Stimulated activated CD4-positive, alpha-beta T cell treated with anti-CD3 and anti-CD28 coated beads, Interleukin-15, amount 100 ng/mL, for 1 hour (primary cell): Measurements from ENCODE around the gene SLC22A3.
"Not testable (repeated sequence)": the region's sequence is repeated elsewhere in the genome, so short reads cannot be mapped to it uniquely, and the experiment has no call there.

Experiments used
- DNase-seq, 2 donors: peaks; one replicate each; pipeline ENCODE4 v3.0.0-alpha.2; 2020; ENCODE audit warnings: low read depth in 1 of 2, low spot score in 1 of 2

Gene SLC22A3, protein sequence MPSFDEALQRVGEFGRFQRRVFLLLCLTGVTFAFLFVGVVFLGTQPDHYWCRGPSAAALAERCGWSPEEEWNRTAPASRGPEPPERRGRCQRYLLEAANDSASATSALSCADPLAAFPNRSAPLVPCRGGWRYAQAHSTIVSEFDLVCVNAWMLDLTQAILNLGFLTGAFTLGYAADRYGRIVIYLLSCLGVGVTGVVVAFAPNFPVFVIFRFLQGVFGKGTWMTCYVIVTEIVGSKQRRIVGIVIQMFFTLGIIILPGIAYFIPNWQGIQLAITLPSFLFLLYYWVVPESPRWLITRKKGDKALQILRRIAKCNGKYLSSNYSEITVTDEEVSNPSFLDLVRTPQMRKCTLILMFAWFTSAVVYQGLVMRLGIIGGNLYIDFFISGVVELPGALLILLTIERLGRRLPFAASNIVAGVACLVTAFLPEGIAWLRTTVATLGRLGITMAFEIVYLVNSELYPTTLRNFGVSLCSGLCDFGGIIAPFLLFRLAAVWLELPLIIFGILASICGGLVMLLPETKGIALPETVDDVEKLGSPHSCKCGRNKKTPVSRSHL

DNA sequence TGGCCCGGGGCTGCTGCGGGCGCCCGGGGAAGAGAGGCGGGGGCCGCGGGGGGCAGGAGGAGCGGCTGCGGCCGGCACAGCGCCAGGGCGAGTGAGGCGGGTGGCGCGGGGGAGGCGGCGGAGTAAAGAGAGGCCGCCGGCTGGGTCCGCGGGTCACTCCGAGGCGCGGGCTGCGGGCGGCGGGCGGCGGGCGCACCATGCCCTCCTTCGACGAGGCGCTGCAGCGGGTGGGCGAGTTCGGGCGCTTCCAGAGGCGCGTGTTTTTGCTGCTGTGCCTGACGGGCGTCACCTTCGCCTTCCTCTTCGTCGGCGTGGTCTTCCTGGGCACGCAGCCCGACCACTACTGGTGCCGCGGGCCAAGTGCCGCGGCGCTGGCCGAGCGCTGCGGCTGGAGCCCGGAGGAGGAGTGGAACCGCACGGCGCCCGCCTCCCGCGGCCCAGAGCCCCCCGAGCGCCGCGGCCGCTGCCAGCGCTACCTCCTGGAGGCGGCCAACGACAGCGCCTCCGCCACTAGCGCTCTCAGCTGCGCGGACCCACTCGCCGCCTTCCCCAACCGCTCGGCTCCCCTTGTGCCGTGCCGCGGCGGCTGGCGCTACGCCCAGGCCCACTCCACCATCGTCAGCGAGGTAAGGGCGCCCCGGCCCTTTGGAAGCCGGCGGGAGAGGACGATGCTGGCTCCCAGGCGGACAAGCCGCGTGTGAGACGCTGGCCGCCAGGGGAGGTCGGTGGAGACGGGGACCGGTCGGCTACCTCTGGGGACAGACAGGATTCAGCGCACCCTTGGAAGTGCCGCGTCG is at the start of gene SLC22A3:
TSS of gene SLC22A3 (plus strand) at position 156 of the 797 bp plus-strand sequence. CDS start at position 198, 42 bp downstream.
- no peak for DNase-seq

DNA sequence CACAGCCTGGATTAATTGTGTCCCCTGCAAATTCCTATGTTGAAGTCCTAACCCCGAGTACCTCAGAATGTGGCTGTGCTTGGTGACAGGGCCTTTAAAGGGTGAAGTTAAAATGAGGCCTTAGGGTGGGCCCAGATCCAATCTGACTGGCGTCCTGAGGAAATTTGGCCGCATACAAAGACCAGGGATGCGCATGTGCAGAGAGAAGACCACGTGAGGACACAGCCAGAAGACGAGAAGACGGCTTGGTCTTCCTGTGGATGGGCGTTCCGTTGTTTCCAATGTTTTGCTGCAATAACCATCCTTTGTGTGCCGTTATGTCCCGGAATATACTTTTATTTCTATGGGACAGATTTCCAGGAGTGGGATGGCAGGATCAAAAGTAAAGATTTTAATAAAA is 48.6 kb upstream of the SLC22A3 start:
- DNase-seq: no peak

DNA sequence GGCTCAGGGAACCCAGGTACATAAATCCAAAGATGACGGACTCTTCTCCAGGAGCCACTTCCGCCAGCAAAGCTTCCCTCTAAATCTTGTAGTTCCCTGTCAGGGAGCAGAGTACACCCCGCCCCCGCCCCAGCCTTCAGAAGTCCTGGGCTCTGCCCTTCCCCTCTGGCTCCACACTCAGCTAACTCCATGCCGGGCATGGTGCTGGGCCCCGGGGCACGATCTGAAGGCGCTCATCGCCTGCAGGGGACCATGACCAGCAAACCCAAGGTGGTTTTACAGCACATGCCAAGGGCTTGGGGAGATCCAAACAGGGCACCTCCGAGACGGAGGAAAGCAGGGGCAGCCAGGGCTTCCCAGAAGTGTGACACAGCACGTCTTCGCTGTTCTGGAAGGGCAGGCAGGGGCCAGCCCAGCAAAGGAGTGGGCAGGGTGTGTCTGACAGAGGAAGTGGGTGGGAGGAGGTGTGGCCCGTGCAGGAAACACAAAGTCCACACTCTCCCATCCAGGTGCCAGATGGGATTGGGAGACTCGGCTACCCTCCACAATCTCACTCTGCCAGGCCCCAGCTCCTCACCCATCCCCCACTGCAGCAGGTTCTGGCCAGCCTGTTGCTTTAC is 48.0 kb upstream of the SLC22A3 start:
- DNase-seq: no peak

DNA sequence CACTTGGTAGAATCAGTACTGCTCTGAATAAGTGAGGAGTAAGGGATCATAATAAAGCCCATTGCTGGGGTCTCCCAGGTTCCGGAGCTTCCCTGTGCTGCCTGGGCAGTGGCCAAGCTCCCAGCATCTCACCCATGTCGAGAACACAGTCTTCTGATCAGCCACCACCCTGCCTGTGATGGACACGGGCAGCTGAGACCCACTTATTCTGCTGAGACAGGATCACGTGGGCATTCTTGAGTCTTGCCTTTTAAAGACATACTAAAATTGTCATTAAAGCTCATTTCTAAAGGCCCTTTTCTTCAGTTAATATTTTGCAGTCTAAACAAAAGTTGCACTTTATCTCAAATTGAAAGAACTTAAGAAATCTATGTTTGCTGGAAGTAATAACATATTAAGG is 46.8 kb upstream of the SLC22A3 start:
- no peak for DNase-seq

DNA sequence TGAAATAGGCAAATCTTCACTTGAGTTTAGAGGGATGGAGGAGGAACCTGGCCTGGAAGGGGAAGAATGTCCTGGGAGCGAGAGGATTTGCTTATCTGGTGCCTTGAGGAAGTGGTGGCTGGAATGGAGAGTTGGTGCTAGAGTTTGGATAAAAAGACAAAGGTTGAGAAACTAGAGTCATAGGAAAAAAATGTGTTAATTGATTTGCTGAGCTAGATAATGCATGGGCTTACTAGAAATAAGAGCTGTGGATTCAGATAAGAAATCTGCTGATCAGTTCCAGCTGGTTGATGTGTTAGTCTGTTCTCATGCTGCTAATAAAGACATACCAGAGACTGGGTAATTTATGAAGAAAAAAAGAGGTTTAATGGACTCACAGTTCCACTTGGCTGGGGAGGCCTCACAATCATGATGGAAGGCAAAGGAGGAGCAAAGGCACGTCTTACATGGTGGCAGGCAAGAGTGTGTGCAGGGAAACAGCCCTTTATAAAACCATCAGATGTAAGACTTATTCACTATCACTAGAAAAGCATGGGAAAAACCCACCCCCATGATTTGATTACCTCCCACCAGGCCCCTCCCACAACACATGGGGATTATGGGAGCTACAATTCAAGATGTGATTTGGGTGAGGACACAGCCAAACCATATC is 45.6 kb upstream of the SLC22A3 start:
- DNase-seq: not testable (repeated sequence)

DNA sequence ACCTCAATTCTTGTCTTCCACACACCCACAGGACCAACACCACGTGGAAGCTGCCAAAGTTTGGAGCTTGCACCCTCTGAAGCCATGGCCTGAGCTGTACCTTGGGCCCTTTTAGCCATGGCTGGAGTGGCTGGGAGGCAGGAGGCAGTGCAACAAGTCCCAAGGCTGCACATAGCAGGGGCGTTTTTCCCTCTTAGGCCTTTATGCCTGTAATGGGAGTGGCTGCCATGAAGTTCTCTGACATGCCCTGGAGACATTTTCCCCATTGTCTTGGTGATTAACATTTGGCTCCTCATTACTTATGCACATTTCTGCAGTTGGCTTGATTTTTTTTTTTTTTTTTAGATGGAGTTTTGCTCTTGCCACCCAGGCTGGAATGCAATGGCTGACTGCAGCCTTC is 44.4 kb upstream of the SLC22A3 start:
- no peak for DNase-seq

DNA sequence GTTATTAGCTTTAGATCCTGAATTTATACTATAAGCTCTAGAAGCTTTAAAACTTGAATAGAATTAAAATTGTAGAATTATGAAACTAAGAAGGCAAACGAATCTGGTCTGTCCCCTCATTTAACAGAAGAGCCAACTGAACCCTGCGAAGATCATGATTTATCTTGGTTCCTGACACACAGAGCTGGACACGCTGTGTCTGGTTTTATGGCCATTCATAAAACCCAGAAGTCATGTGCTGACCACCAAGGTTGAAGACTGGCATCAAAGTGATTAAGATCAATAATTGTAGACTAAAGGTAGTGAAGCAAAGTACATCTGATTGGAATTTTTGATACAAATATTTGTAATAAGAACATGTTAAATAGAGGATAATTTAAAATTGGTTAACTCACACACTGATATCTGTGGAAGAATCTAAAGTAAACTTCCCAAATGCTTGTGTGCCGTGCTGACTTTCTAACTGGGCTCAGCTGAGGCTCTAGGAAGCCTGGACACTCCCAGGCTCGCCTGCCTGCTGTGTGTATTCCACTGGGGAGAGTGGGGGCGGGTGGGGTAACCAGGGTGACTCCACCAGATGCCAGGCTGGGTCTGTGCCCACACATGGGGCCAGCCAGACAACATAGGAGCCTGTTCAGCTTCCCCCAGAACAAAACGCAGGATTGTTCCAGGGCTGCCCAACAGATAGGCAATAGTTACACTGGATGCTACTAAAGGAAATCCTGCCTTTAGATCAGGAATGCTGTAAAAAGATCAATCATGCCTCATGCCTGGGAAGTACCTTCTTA is 42.1 kb upstream of the SLC22A3 start:
- DNase-seq: no peak

DNA sequence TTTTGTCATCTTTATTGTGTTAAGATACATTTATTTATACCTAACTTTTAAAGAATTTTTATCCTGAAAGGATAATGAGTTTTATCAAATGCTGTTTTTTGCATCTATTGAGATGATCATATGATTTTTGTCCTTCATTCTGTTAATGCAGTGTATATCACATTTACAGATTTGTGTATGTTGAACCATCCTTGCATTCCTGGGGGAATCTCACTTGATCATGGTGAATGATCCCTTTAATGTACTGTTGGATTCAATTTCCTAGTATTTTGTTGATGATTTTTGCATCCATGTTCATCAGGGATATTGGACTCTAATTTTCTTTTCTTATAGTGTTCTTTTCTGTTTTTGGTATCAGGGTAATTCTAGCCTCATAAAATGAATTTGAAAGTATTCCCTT is 38.5 kb upstream of the SLC22A3 start:
- no peak for DNase-seq

DNA sequence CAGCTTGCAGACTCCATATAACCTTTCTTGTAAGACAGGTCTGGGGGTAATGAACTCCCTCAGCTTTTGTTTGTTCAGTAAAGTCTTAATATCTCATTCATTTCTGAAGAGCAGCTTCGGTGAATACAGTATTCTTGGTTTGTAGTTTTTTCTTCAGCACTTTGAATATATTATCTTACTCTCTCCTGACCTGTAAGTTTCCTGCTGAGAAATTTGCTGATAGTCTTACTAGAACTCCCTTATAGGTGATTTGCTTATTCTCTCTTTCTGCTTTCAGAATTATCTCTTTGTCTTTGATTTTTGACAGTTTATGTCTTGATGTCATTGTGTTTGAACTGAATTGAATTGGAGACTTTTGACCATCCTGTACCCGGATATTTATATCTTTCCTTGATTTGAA is 35.3 kb upstream of the SLC22A3 start:
- no peak for DNase-seq

DNA sequence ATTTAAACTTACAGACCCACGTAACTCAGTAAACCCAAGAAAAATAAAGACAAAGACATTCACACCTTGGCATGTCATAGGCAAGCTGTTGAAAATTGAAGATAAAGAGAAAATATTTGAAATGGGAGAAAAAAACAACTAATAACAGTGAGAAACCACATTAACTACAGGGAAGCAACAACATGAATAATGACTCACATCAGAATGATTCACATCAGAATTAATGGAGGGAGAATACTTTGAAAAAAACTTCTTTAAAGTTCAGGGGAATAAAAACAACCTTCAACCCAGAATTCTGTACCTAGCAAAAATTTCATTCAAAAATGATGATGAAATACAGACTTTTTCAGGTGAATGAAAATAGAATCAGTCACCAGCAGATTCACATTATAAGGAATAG is 32.9 kb upstream of the SLC22A3 start:
- no peak for DNase-seq

DNA sequence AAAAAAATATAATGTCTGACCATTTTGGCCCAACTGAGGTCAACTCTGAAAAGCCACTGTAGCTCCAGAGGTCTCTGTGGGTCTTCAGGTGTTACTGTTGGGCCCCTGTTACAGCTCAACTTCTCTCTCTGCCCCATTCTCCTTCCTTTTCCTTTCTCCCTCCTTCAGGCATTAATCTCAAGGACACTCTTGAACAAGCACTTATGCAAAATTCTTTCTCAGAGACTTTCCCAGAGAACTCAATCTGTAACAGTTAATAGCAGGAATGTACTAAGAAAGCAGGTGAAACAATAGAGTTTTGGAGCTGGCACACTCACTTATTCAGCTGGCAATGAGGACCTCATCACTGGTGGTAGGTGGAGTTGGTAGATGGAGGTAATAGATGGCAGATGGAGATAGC is 31.9 kb upstream of the SLC22A3 start:
- DNase-seq: no peak

DNA sequence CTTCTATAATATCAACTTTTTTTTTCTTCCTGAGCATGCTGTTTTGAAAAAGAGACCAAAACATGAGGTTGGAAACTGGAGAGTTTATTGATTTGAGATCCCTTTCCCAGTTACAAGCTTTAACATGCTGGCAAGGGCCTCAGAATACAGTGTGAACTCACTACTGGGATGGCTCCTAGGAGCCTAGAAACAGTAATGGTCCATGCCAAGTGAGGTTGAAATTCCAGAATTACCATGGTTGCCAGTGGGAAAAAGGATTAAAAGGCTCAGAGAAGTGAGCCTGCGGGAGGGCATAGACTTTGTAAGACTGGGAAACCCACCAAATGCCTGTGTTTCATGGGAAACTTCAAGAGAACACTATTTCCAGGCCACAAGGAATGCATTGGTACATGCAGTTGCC is 28.9 kb upstream of the SLC22A3 start:
- DNase-seq: no peak

DNA sequence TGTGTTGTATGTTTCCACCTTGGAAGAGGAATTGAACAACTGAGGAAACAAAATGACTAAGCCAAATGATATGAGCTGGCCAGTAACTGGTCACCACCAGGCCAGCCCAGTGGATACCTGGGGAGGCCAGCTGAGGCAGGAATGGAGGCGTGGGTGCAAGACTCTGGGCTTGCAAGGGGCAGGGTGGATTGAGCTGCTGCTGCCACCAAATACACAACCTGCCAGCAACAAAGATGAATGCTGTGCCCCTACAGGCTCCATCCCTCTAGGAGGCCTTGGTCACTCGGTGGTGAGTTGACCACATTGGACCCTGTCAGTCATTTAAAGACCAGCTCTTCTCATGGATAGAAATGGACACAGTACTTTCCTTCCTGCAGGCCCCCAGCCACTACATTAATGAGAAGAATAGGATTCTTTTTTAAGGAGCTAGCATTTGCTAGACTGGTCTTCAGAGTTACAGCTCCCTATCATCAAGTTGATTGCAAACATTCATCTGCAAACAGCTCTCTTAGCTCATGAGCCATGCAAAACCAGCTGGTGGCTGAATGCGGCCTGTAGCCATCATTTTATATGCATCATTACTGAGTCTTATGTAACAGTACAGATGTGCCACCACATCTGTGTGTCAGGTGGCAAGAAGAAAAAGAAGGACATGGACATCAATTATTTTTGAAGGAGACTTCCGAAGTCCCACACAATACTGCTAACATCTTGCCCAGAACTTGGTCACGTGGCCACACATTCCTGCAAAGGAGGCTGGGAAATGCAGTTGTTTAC is 26.3 kb upstream of the SLC22A3 start:
- no peak for DNase-seq

DNA sequence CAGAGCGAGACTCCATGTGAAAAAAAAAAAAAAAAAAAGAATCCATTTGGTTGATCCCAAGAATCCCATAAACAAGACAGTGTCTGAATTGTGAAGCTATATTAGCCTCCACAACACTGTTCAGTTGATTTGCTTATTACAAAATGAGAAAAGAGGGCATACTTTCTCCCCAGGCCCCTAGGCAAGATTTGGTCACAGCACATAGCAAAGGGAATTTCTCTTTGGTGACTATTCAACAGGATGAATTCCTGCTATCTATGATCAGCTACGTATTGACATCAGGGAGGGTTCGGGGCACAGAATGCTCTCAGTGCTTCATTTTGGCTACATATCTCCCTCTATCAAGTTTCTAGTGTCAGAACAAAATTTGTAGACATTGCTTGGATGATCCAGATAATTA is 20.2 kb upstream of the SLC22A3 start:
- DNase-seq: no peak

DNA sequence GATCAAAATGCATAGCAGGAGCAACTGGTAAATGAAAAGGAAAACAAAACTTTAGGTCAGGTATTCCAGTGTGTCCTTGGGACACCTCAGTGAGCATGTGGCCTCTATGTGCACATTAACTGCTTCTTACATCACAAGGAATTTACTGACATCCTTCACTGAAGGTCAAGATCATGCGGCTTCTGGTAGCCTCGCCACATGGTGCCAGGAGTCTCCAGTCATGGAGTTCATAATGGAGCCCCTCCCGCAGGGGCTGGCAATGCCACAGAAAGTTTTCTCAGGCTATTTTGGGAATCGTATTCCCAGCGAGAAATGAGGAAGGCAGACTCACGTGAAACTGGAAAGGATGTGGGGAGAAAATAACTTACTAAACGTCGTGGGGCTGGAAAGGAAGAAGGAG is 19.7 kb upstream of the SLC22A3 start:
- DNase-seq: no peak

DNA sequence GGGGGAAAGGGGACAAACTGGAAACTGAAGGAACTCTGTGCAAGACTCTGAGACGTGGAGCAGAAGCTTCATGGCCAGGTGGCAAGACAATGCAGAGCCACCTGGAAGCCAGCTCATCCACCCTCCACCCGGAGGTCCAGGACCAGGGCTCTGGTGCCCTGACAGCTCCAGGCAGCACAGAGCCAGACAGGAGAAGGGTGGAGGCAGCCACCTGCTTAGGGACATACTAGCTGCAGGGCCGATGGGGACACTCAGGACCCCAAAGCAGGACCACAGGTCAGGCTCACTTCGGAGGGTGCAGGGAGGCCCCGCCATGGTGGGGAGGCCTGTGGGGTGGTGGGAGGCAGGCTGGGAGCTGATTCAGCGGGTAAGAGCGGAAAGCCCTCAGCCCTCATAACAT is 19.0 kb upstream of the SLC22A3 start:
- no peak for DNase-seq

DNA sequence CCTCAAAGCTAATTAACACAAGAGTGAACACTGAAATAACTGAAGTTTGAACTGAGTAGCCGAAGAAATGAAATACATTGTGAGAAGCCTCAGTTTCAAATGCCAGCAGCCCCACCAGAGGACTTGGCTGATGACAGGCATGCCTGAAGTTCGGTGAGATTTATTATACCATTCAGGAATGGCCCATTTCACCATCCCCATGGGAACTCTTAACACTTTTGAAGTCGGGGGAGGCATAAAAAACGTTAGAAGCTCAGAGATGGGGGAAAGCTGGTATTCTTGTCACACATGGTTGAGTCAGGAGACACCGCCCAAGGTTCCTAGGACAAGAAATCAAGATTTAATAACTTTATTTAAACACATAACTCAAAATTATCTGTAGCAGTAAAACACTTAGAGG is 17.6 kb upstream of the SLC22A3 start:
- DNase-seq: no peak

DNA sequence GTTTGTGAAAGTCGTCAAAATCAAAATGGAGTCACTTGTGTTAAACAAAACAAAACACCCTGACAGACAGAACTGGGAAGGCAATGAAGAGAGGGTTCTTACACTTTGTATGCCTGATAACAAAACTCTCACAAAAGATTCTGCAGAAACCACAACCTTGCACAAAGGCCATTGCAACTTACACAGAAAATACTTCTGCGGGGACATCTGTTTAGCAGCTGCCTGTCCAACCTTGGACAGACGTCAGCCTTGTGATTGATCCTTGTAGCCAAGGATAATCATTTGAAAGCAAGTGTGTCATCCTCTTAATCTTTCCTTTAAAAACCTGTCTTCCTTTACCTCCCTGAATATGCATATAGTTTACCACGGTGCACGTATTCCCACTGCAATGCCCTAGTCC is 17.0 kb upstream of the SLC22A3 start:
- no peak for DNase-seq

DNA sequence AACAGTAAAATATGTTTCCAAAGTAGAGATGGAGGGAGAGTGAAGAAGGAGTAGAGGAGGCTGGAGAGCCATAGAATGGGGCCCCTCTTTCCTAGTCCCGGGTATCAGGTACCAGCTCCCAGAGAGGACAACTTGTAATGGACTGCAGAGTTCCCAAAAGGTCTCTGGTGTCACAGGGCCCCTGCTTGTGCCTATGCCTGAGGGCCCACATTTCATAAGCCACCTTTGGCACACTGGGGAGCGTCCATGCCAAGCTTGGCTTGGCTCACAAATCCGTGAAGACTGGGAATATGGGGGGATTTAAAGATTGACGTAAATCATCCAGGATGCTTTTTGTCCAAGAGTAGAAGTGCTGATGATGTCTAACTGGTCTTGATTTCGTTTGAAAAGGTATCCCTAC is 16.4 kb upstream of the SLC22A3 start:
- no peak for DNase-seq

DNA sequence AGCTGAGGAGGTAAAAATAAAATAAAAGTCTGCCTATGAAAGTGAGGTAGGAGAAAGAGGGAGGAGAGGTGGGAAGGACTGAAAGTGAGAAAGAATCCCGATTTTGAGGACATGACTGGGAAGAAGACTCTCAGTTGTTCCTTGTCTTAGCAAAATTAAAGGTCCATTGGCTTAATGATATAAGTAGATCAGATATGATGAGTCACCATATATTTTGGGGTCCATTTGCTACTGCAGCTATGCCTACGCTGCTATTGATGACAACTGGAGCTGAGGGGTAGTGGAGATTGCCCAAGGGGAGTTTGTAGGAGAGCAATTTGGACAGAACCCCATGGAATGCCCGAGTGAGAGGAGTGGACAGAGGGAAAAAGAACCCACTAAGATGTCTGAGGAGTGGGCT is 15.1 kb upstream of the SLC22A3 start:
- no peak for DNase-seq
